Left lung (tissue), 10 donors: ENCODE results near the gene DDX42. TPM values are rescaled to one million over a fixed set of nuclear protein-coding genes. Genes with fewer than 3 reads are reported as not detected.

Experiments
- ATAC-seq: fragments of 200-7000 bp; cut with Tn5 transposase; one replicate; pipeline ENCODE4 v1.9.1; 2020; ENCODE audit warnings: moderate library complexity
- DNase-seq, 4 donors: peaks; one replicate each; pipeline ENCODE4 v3.0.0-alpha.2; 2013 to 2020
- H3K27ac ChIP-seq, 2 donors: fragments of 200-600 bp; sonication (generic) in 1 of 2; one replicate each; pipeline versions ENCODE4 v1.5.0 to v1.8.0; 2020 to 2021
- H3K27me3 ChIP-seq, 2 donors: fragments of 200-600 bp; sonication (generic) in 1 of 2; one replicate each; pipeline versions ENCODE4 v1.5.0 to v1.8.0; 2020 to 2021
- H3K36me3 ChIP-seq, 2 donors: fragments of 200-600 bp; sonication (generic) in 1 of 2; one replicate each; pipeline versions ENCODE4 v1.5.0 to v1.8.0; 2020 to 2021
- H3K4me1 ChIP-seq, 2 donors: fragments of 200-600 bp; one replicate each; pipeline ENCODE4 v1.8.0; 2021
- H3K4me3 ChIP-seq, 2 donors: fragments of 200-600 bp; sonication (generic) in 1 of 2; one replicate each; pipeline versions ENCODE4 v1.5.0 to v1.8.0; 2020 to 2021; ENCODE audit warnings: mild to moderate bottlenecking in 1 of 2
- H3K9me3 ChIP-seq, 2 donors: fragments of 200-600 bp; sonication (generic) in 1 of 2; one replicate each; pipeline versions ENCODE4 v1.5.0 to v1.8.0; 2020 to 2021
- CTCF ChIP-seq, 2 donors: fragments of 200-600 bp; sonication (generic) in 1 of 2; IDR thresholded peaks; one replicate each; pipeline versions ENCODE4 v1.5.0 to v1.8.0; 2021; ENCODE audit warnings: antibody characterized with exemption in 2 of 2
- intact Hi-C, 2 donors: fragments of 100-400 bp; cut with DNase I; formaldehyde crosslinking; loops; one replicate each; pipeline versions ENCODE4 v1.11.2 to v1.14.2; 2022
- polyA plus RNA-seq, 6 donors: library from polyadenylated mRNA; unstranded; fragments of 120-200 nt; gene quantifications; one replicate each; pipeline ENCODE4 v1.2.1, GENCODE V29; 2013; ENCODE audit not compliant: insufficient read length in 6 of 6
- total RNA-seq, 2 donors: library from RNA; stranded (reverse); fragmentation: NEBNext Ultra II Directional; extraction: Animal tissue kit (Norgen Biotek cat#: 25700); gene quantifications; one replicate each; pipeline ENCODE4 v1.2.1, GENCODE V29; 2021
- donor health status: DM: no; HTN: yes; CAD: no.
- donor health status: DM: no; HTN: no; CAD: no.

The DDX42 gene
- total and polyA plus RNA-seq, 8 donors, result 79.2 to 239 (median 220) TPM

GRCh38 chr17:63847525-63848249 lies 73.7 kb downstream of the DDX42 start:
- intact Hi-C loops, result no loop called here
- ATAC-seq, result no peak
- H3K36me3 ChIP-seq, result no peaks in the 10 kb centered on the region
- peaks cover 0 to 8% of the 10 kb centered on the region in 2 donors for H3K4me1 ChIP-seq
- no peak for TF ChIP-seq CTCF (IDR thresholded peaks at IDR 0.05)
- H3K27ac ChIP-seq, result no peak overlapping the region
- H3K4me3 ChIP-seq, result no peak overlapping the region
- no peak for DNase-seq
- no peaks in the 10 kb centered on the region for H3K27me3 ChIP-seq
- peaks cover 0 to 6% of the 10 kb centered on the region in 2 donors for H3K9me3 ChIP-seq

GRCh38 chr17:63848834-63849689 lies 75.1 kb downstream of the DDX42 start:
- peak; percentile 85 to 96 (median 90) for DNase-seq
- Histone ChIP-seq H3K9me3 (peaks cover 0 to 6% of the 10 kb centered on the region in 2 donors), H3K4me3 (peak overlapping the region; percentile 18 to 36), H3K36me3 (no peaks in the 10 kb centered on the region), H3K27me3 (no peaks in the 10 kb centered on the region), H3K27ac (peak overlapping the region in 1 of 2 donors; percentile 63), H3K4me1 (no peaks in the 10 kb centered on the region)
- peak; percentile 43 to 61 for TF ChIP-seq CTCF (IDR thresholded peaks at IDR 0.05)
- intact Hi-C loops, result no loop called here
- ATAC-seq, result peak; percentile 97

GRCh38 chr17:63850401-63850800 lies 76.4 kb downstream of the DDX42 start:
- peaks cover 0 to 6% of the 10 kb centered on the region in 2 donors for H3K9me3 ChIP-seq
- H3K36me3 ChIP-seq, result no peaks in the 10 kb centered on the region
- H3K4me1 ChIP-seq, result no peaks in the 10 kb centered on the region
- DNase-seq (no peak), ATAC-seq (no peak)
- no peak overlapping the region for H3K27ac ChIP-seq
- TF ChIP-seq CTCF (IDR thresholded peaks at IDR 0.05), result no peak
- H3K4me3 ChIP-seq, result no peak overlapping the region
- intact Hi-C loops, result no loop called here
- no peaks in the 10 kb centered on the region for H3K27me3 ChIP-seq

- Histone ChIP-seq H3K27ac (no peak overlapping the region), H3K9me3 (peaks cover 0 to 5% of the 10 kb centered on the region in 2 donors), H3K27me3 (no peaks in the 10 kb centered on the region), H3K4me1 (no peaks in the 10 kb centered on the region), H3K36me3 (no peaks in the 10 kb centered on the region), H3K4me3 (no peak overlapping the region)
- TF ChIP-seq CTCF (IDR thresholded peaks at IDR 0.05), result no peak
- DNase-seq (no peak), ATAC-seq (no peak)
- intact Hi-C loops, result no loop called here
These were observed 79.3 kb downstream of the DDX42 start for GRCh38 chr17:63853260-63853659.

- no peak overlapping the region for H3K4me3 ChIP-seq
- intact Hi-C loops, result no loop called here
These were observed 80.7 kb downstream of the DDX42 start for GRCh38 chr17:63854709-63855108.

More at GRCh38 chr17:63854709-63855108, 80.7 kb downstream of the DDX42 start:
- no peak for DNase-seq
- no peaks in the 10 kb centered on the region for H3K9me3 ChIP-seq
- TF ChIP-seq CTCF (IDR thresholded peaks at IDR 0.05), result no peak
- no peaks in the 10 kb centered on the region for H3K36me3 ChIP-seq
- H3K4me1 ChIP-seq, result no peaks in the 10 kb centered on the region
- H3K27ac ChIP-seq, result no peak overlapping the region
- ATAC-seq, result no peak
- no peaks in the 10 kb centered on the region for H3K27me3 ChIP-seq
